Measurements from ENCODE around the gene BTBD1.
A peak's percentile ranks its signal among the peaks of the same experiment; 100 is the strongest.
"Not testable (repeated sequence)": the region's sequence is repeated elsewhere in the genome, so short reads cannot be mapped to it uniquely, and the experiment has no call there.

Gene BTBD1

GRCh38 chr15:83069211-83069642 is 2.2 kb upstream of the BTBD1 start:
- peaks cover 9 to 31% (median 22%) of the 10 kb centered on the region in 4 experiments for H3K4me1 ChIP-seq (ENCODE audit: control extremely low read depth in 1 of 4, control insufficient read depth in 4 of 4, insufficient read depth in 4 of 4, low read length in 3 of 4)
- H3K27ac ChIP-seq (ENCODE audit: insufficient read depth in 1 of 2, low read depth in 1 of 2, low read length in 2 of 2, poor library complexity in 1 of 2, severe bottlenecking in 2 of 2); H3K9me3 ChIP-seq (ENCODE audit: control extremely low read depth in 1 of 5, control insufficient read depth in 4 of 5, insufficient read depth in 2 of 5, low read depth in 1 of 5, low read length in 4 of 5); H3K4me3 ChIP-seq (ENCODE audit: control insufficient read depth in 1 of 7, extremely low read depth in 1 of 7, insufficient read depth in 4 of 7, low read depth in 2 of 7, low read length in 6 of 7); H3K36me3 ChIP-seq (ENCODE audit: control insufficient read depth in 4 of 4, insufficient read depth in 4 of 4, low read length in 3 of 4); POLR2A ChIA-PET; H3K27me3 ChIP-seq (replicated peaks in 2 of 5; ENCODE audit: control insufficient read depth in 4 of 5, insufficient read depth in 5 of 5, low read length in 4 of 5): not testable (repeated sequence)
- CTCF ChIA-PET = interaction anchor here (1.1 to 2.6 kb wide), 4 partner anchors 10 to 59 kb away, joined by 3 to 7 read pairs (median 4); no protein-coding TSS in a partner anchor
- peak; percentile 45 to 80 (median 75) for DNase-seq
- no CpG with 5 or more reads among the region's 6 CpGs for WGBS (ENCODE audit: insufficient coverage)

GRCh38 chr15:83068054-83068453 is 1.0 kb upstream of the BTBD1 start:
- no peaks in the 10 kb centered on the region for H3K27me3 ChIP-seq (replicated peaks in 2 of 5; ENCODE audit: control insufficient read depth in 4 of 5, insufficient read depth in 5 of 5, low read length in 4 of 5)
- H3K9me3 ChIP-seq (ENCODE audit: control extremely low read depth in 1 of 5, control insufficient read depth in 4 of 5, insufficient read depth in 2 of 5, low read depth in 1 of 5, low read length in 4 of 5) = peaks cover 0 to 1% (median 0%) of the 10 kb centered on the region in 5 experiments
- H3K4me3 ChIP-seq (ENCODE audit: control insufficient read depth in 1 of 7, extremely low read depth in 1 of 7, insufficient read depth in 4 of 7, low read depth in 2 of 7, low read length in 6 of 7) = peak overlapping the region in 1 of 7 experiments; percentile 15
- DNase-seq = no peak
- 80% methylated on average over 4 of the region's 6 CpGs for WGBS (ENCODE audit: insufficient coverage)
- H3K36me3 ChIP-seq (ENCODE audit: control insufficient read depth in 4 of 4, insufficient read depth in 4 of 4, low read length in 3 of 4) = no peaks in the 10 kb centered on the region
- ChIA-PET POLR2A (interaction anchor here (2.5 kb wide), 1 partner anchor 40 kb away, joined by 14 read pairs; the partner anchor contains the start of gene TM6SF1), CTCF (interaction anchor here (0.7 to 2.1 kb wide), 5 partner anchors 10 to 58 kb away, joined by 3 to 7 read pairs (median 4); no protein-coding TSS in a partner anchor)
- H3K27ac ChIP-seq (ENCODE audit: insufficient read depth in 1 of 2, low read depth in 1 of 2, low read length in 2 of 2, poor library complexity in 1 of 2, severe bottlenecking in 2 of 2) = peak overlapping the region in 1 of 2 experiments; percentile 86
- H3K4me1 ChIP-seq (ENCODE audit: control extremely low read depth in 1 of 4, control insufficient read depth in 4 of 4, insufficient read depth in 4 of 4, low read length in 3 of 4) = peaks cover 19 to 42% (median 32%) of the 10 kb centered on the region in 4 experiments

- WGBS (ENCODE audit: insufficient coverage) = 76% methylated on average over 11 of the region's 12 CpGs
- peak overlapping the region; percentile 64 to 86 for H3K27ac ChIP-seq (ENCODE audit: insufficient read depth in 1 of 2, low read depth in 1 of 2, low read length in 2 of 2, poor library complexity in 1 of 2, severe bottlenecking in 2 of 2)
- CTCF ChIA-PET = interaction anchor here (1.4 to 2.1 kb wide), 4 partner anchors 14 to 127 kb away, joined by 3 to 7 read pairs (median 4); no protein-coding TSS in a partner anchor
- H3K4me1 ChIP-seq (ENCODE audit: control extremely low read depth in 1 of 4, control insufficient read depth in 4 of 4, insufficient read depth in 4 of 4, low read length in 3 of 4) = peaks cover 23 to 47% (median 37%) of the 10 kb centered on the region in 4 experiments
- peak overlapping the region; percentile 71 to 98 (median 91) for H3K4me3 ChIP-seq (ENCODE audit: control insufficient read depth in 1 of 7, extremely low read depth in 1 of 7, insufficient read depth in 4 of 7, low read depth in 2 of 7, low read length in 6 of 7)
- POLR2A ChIA-PET = interaction anchor here (0.6 to 2.5 kb wide), 2 partner anchors 38 to 40 kb away, joined by 3 to 14 read pairs; partner anchors contain the start of gene TM6SF1
- H3K36me3 ChIP-seq (ENCODE audit: control insufficient read depth in 4 of 4, insufficient read depth in 4 of 4, low read length in 3 of 4) = peaks cover 0 to 1% (median 0%) of the 10 kb centered on the region in 4 experiments
- no peak for DNase-seq
- H3K9me3 ChIP-seq (ENCODE audit: control extremely low read depth in 1 of 5, control insufficient read depth in 4 of 5, insufficient read depth in 2 of 5, low read depth in 1 of 5, low read length in 4 of 5) = no peaks in the 10 kb centered on the region
- H3K27me3 ChIP-seq (replicated peaks in 2 of 5; ENCODE audit: control insufficient read depth in 4 of 5, insufficient read depth in 5 of 5, low read length in 4 of 5) = no peaks in the 10 kb centered on the region
Observed at GRCh38 chr15:83067638-83067962, 548 bp upstream of the BTBD1 start.

- H3K9me3 ChIP-seq (ENCODE audit: control extremely low read depth in 1 of 5, control insufficient read depth in 4 of 5, insufficient read depth in 2 of 5, low read depth in 1 of 5, low read length in 4 of 5) = no peaks in the 10 kb centered on the region
- ChIA-PET POLR2A (interaction anchor here (0.6 to 2.5 kb wide), 3 partner anchors 8 to 204 kb away, joined by 3 to 14 read pairs (median 5); partner anchors contain the start of gene TM6SF1), CTCF (interaction anchor here (1.1 to 1.9 kb wide), 3 partner anchors 15 to 129 kb away, joined by 3 to 7 read pairs (median 3); no protein-coding TSS in a partner anchor)
- no peaks in the 10 kb centered on the region for H3K27me3 ChIP-seq (replicated peaks in 2 of 5; ENCODE audit: control insufficient read depth in 4 of 5, insufficient read depth in 5 of 5, low read length in 4 of 5)
- WGBS (ENCODE audit: insufficient coverage) = 6% methylated on average over 33 of the region's 42 CpGs
- H3K27ac ChIP-seq (ENCODE audit: insufficient read depth in 1 of 2, low read depth in 1 of 2, low read length in 2 of 2, poor library complexity in 1 of 2, severe bottlenecking in 2 of 2) = peak overlapping the region; percentile 64 to 86
- H3K4me3 ChIP-seq (ENCODE audit: control insufficient read depth in 1 of 7, extremely low read depth in 1 of 7, insufficient read depth in 4 of 7, low read depth in 2 of 7, low read length in 6 of 7) = peak overlapping the region; percentile 71 to 98 (median 91)
- peaks cover 31 to 59% (median 44%) of the 10 kb centered on the region in 4 experiments for H3K4me1 ChIP-seq (ENCODE audit: control extremely low read depth in 1 of 4, control insufficient read depth in 4 of 4, insufficient read depth in 4 of 4, low read length in 3 of 4)
- peaks cover 0 to 14% (median 4%) of the 10 kb centered on the region in 4 experiments for H3K36me3 ChIP-seq (ENCODE audit: control insufficient read depth in 4 of 4, insufficient read depth in 4 of 4, low read length in 3 of 4)
- DNase-seq = peak in 1 of 3 donors; percentile 27
Observed at GRCh38 chr15:83066034-83066733, 868 bp downstream of the BTBD1 start.

- peak overlapping the region in 6 of 7 experiments; percentile 79 to 98 (median 94) for H3K4me3 ChIP-seq (ENCODE audit: control insufficient read depth in 1 of 7, extremely low read depth in 1 of 7, insufficient read depth in 4 of 7, low read depth in 2 of 7, low read length in 6 of 7)
- H3K4me1 ChIP-seq (ENCODE audit: control extremely low read depth in 1 of 4, control insufficient read depth in 4 of 4, insufficient read depth in 4 of 4, low read length in 3 of 4) = peaks cover 31 to 59% (median 44%) of the 10 kb centered on the region in 4 experiments
- ChIA-PET CTCF (interaction anchor here (1.3 kb wide), 1 partner anchor 21 kb away, joined by 3 read pairs; no protein-coding TSS in a partner anchor), POLR2A (no interaction called here)
- no peaks in the 10 kb centered on the region for H3K27me3 ChIP-seq (replicated peaks in 2 of 5; ENCODE audit: control insufficient read depth in 4 of 5, insufficient read depth in 5 of 5, low read length in 4 of 5)
- H3K27ac ChIP-seq (ENCODE audit: insufficient read depth in 1 of 2, low read depth in 1 of 2, low read length in 2 of 2, poor library complexity in 1 of 2, severe bottlenecking in 2 of 2) = peak overlapping the region in 1 of 2 experiments; percentile 86
- no peak for DNase-seq
- 60% methylated on average over 1 of the region's 3 CpGs for WGBS (ENCODE audit: insufficient coverage)
- H3K36me3 ChIP-seq (ENCODE audit: control insufficient read depth in 4 of 4, insufficient read depth in 4 of 4, low read length in 3 of 4) = peaks cover 0 to 16% (median 4%) of the 10 kb centered on the region in 4 experiments
- H3K9me3 ChIP-seq (ENCODE audit: control extremely low read depth in 1 of 5, control insufficient read depth in 4 of 5, insufficient read depth in 2 of 5, low read depth in 1 of 5, low read length in 4 of 5) = no peaks in the 10 kb centered on the region
Observed at GRCh38 chr15:83065431-83065830, 1.6 kb downstream of the BTBD1 start.

- WGBS (ENCODE audit: insufficient coverage) = no CpG with 5 or more reads among the region's 4 CpGs
- Histone ChIP-seq H3K4me3 (ENCODE audit: control insufficient read depth in 1 of 7, extremely low read depth in 1 of 7, insufficient read depth in 4 of 7, low read depth in 2 of 7, low read length in 6 of 7) (peak overlapping the region in 6 of 7 experiments; percentile 2 to 98 (median 94)), H3K27ac (ENCODE audit: insufficient read depth in 1 of 2, low read depth in 1 of 2, low read length in 2 of 2, poor library complexity in 1 of 2, severe bottlenecking in 2 of 2) (peak overlapping the region; percentile 30 to 86), H3K9me3 (ENCODE audit: control extremely low read depth in 1 of 5, control insufficient read depth in 4 of 5, insufficient read depth in 2 of 5, low read depth in 1 of 5, low read length in 4 of 5) (no peaks in the 10 kb centered on the region), H3K36me3 (ENCODE audit: control insufficient read depth in 4 of 4, insufficient read depth in 4 of 4, low read length in 3 of 4) (peaks cover 0 to 16% (median 4%) of the 10 kb centered on the region in 4 experiments), H3K4me1 (ENCODE audit: control extremely low read depth in 1 of 4, control insufficient read depth in 4 of 4, insufficient read depth in 4 of 4, low read length in 3 of 4) (peaks cover 31 to 59% (median 44%) of the 10 kb centered on the region in 4 experiments), H3K27me3 (replicated peaks in 2 of 5; ENCODE audit: control insufficient read depth in 4 of 5, insufficient read depth in 5 of 5, low read length in 4 of 5) (no peaks in the 10 kb centered on the region)
- DNase-seq = peak in 1 of 3 donors; percentile 84
- ChIA-PET CTCF (interaction anchor here (1.3 kb wide), 1 partner anchor 22 kb away, joined by 3 read pairs; no protein-coding TSS in a partner anchor), POLR2A (no interaction called here)
Observed at GRCh38 chr15:83064859-83065258, 2.2 kb downstream of the BTBD1 start.
